Stimulated activated naive CD8-positive, alpha-beta T cell treated with anti-CD3 and anti-CD28 coated beads, Interleukin-15, Interleukin-2, amounts not matched to agents 100 U/mL and 50 U/mL, for 24 hours (primary cell): ENCODE results near the gene TP53I3.
"Not testable (repeated sequence)": the region's sequence is repeated elsewhere in the genome, so short reads cannot be mapped to it uniquely, and the experiment has no call there.

ENCODE experiments used
- ATAC-seq: fragments of 150-1000 bp; cut with Tn5 transposase; one replicate; pipeline ENCODE4 v1.10.0; 2021
- DNase-seq: peaks from one replicate; pipeline ENCODE4 v3.0.0; 2021

TP53I3 gene

GRCh38 chr2:24095171-24095677 lies 10.6 kb upstream of the TP53I3 start:
- not testable (repeated sequence) for DNase-seq, ATAC-seq

GRCh38 chr2:24093270-24093669 lies 8.6 kb upstream of the TP53I3 start:
- not testable (repeated sequence) for ATAC-seq, DNase-seq

GRCh38 chr2:24088821-24089359 lies 4.3 kb upstream of the TP53I3 start:
- ATAC-seq (no peak), DNase-seq (no peak)

- no peak for ATAC-seq
Measured at GRCh38 chr2:24087032-24087431, 2.4 kb upstream of the TP53I3 start.

DNA sequence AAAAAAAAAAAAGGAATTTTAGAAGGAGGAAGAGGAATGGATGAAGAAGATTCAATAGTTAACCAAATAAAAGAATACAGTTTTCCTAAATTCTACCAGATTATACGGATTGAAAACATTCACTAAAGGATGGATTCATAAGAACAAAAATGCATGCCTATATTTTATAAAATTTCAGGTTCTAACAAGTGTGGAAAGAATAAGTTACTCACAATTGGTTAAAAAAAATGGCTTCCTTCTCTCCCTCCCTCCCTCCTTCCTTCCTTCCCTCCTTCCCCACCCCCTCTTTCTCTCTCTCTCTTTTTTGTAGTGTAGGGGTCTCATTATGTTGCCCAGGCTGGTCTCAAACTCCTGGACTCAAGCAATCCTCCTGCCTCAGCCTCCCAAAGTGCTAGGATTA lies 1.6 kb upstream of the TP53I3 start:
- ATAC-seq (no peak), DNase-seq (no peak)

More at GRCh38 chr2:24087032-24087431, 2.4 kb upstream of the TP53I3 start:
- no peak for DNase-seq

DNA sequence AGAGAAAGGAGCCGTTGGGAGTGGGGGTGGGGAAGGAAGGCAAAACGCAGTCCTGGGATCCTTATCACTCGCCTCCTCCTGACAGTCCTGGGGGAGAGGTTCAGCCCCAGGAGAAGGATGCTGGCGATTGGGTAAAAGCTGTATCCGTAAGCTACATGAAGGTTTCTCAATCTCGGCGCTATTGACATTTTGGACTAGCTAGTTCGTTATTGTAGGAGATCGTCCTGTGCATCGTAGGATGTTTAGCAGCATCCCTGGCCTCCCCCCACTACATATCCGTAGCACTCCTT lies 511 bp upstream of the TP53I3 start:
- DNase-seq (no peak), ATAC-seq (no peak)

- ATAC-seq (peak; percentile 61), DNase-seq (peak; percentile 54)
Measured at GRCh38 chr2:24083567-24084385, 858 bp downstream of the TP53I3 start.

GRCh38 chr2:24082787-24083566 lies 1.7 kb downstream of the TP53I3 start:
- no peak for ATAC-seq
- DNase-seq: no peak

- DNase-seq (no peak), ATAC-seq (no peak)
Measured at GRCh38 chr2:24080701-24081100, 3.9 kb downstream of the TP53I3 start.

DNA sequence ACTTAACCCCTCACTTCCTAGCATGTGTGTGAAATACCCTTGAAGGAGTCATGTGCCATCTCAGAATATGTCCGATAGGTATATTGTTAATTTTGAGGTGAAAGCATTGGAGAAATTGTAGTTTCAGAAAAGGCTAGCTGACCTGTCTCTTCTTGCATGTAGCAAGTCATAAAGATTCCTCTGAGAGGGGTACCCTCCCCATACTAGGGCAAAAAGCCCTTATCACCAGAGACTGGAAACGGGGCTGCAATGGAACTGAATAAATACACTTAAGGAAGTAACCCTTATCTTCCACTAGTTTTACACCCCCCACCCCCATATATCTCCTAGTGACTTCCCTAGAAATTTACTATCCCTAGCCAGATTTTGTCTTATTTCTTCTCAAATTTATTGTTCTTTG lies 6.8 kb downstream of the TP53I3 start:
- ATAC-seq: no peak

DNA sequence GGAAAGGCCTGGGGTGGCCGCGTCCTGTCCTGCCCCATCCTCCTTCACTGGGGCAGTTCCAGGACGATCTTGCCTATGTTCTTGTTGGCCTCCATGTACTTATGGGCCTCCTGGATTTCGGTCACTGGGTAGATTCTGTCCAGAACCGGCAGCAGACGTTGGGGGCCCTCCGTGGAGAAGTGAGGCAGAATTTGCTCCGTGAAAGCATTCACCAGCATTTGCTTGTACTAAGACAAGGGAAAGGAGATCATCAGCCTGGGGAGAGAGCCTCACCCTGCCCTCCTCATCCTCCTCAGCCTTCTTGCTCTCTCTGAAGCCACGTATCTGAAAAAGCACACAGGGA lies 7.1 kb downstream of the TP53I3 start:
- DNase-seq: no peak
- ATAC-seq: no peak

More for the DNA sequence above, 6.8 kb downstream of the TP53I3 start:
- DNase-seq: no peak

DNA sequence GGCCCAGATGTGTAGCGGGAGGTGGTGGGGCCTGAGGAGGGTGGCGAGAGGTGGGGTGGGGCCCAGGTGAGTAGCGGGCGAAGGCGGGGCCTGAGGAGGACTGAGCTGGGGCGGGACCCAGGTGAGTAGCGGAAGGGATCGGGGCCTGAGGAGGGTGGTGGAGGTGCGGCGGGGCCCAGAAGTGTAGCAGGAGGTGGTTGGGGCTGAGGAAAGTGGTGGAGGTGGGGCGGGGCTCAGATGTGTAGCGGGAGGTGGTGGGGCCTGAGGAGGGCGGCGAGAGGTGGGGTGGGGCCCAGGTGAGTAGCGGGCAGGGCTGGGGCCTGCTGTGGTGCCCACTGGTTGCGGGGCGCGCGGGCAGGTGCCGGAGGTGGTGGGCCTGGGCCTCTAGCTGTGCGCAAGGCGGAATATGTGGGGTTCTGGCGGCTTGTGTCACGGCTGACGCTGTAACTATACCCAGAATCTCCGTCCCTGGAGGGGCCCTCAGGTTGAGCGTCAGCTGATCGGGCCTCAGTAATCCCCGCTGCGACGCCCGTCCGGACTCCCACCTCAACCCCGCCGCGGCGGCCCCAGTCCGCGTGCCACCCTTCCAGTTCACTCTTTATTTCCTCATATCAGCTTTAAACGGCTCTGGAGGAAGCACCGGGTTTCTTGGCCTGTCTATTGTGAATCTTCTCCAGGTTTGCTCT lies 7.6 kb downstream of the TP53I3 start:
- peak; percentile 26 for DNase-seq
- no peak for ATAC-seq

DNA sequence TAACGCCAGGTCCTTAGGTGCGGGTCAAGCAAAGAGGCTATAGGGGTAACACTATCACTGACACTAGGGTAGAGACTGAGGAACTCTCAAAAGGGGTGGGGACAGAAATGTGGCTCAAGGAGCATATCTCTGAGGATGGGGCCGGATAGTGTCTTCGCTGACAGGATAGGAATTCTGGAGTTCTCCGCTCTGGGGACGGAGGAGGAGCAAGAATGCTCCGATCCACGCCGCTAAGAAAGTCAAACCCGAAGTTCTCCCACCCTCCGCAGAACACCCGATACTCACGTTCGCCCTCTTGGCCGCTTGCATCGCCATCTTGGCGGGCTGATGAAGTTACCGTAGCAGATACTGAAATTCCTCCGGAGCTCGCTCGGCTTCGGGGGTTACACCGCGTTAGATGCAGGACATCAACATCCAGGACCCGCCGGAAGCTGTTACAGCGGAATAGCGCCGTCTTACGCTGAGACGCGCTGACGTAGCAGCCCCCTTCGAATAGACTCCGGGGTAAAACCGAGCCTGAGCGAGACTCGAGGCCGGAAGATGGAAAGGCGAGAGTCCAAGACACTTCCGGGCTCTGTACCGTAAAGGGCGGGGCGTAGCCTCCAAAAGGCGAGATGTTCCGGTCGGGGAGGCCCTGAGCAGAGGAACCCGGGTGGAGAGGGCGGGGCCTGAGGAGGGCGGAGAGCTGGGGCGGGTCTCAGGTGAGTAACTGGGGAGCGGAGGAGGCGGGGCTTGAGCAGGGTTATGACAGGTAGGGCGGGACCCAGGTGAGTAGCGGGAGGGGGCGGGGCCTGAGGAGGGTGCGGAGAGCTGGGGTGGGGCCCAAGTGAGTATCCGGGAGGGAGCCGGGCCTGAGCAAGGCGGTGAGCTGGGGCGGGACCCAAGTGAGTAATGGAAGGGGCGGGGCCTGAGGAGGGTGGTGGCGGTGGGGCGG lies 8.5 kb downstream of the TP53I3 start, which contains the start of gene SF3B6:
Gene SF3B6, minus strand, starts transcription at position 412 of the 934 bp plus-strand sequence. Its CDS starts 97 bp downstream, at position 315.
- DNase-seq (peak; percentile 99), ATAC-seq (peak; percentile 96)

GRCh38 chr2:24075259-24075658 lies 9.4 kb downstream of the TP53I3 start:
- no peak for DNase-seq
- ATAC-seq: no peak

GRCh38 chr2:24073816-24074215 lies 10.8 kb downstream of the TP53I3 start:
- ATAC-seq: no peak

DNA sequence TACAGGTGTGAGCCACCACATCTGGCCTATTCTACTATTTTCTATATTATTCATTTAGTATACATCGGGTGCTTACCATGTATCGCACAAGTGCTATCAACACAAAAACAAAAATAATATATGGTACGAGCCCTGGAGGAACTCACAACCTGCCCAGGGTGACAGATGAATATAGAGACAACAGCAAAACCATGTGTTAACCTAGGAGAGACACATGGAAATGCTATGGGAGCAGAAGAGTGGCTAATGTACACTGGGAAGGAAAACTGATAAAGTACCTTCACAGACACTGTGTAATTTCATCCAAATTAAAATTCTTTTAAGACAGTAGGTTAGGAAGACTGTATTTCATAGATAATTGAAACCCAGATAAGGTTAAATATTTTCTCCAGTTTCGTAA lies 12.4 kb downstream of the TP53I3 start:
- DNase-seq: no peak
- ATAC-seq: no peak

More at GRCh38 chr2:24073816-24074215, 10.8 kb downstream of the TP53I3 start:
- DNase-seq: no peak

- ATAC-seq (no peak), DNase-seq (no peak)
Measured at GRCh38 chr2:24065341-24065740, 19.3 kb downstream of the TP53I3 start.

DNA sequence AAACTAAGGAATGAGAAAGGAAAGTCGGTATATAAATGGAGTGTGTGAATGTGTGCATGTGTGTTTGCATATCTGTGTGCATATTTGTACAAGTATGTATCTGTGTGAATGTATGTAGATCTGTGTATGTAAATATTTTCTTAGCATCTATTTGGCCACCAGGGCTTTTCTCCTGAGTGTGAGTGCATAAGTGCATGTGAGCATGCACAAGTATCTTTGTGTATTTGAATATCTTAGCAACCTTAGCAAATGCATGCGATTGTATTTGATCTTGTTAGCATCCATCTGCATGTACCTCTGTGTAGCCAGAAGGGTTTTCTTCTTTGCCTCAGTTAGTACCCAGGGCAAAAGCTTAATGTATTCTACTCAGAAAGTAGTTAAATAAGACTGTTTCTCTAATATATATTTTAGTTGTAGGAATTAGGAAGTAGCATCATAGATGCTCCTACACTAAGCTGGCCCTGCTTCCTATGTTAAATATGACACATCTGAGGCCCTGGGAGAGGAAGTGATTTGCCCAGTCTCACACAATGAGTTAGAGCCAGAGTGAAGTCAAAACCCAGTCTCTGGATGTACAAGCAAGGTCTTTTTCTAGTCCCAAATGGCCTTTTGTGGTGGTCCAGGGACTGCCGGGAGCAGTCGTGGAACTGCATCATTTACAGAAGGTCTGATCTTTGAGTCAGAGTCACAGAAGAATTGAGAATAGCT lies 25.9 kb downstream of the TP53I3 start:
- ATAC-seq: no peak
- DNase-seq: no peak

- DNase-seq (no peak), ATAC-seq (no peak)
Measured at GRCh38 chr2:24055750-24056149, 28.9 kb downstream of the TP53I3 start.

GRCh38 chr2:24054366-24055010 lies 30.1 kb downstream of the TP53I3 start:
- ATAC-seq: no peak
- DNase-seq: no peak
